Calu3 (cell line): ENCODE results near the gene RASGRP2. TPM values are rescaled to one million over a fixed set of nuclear protein-coding genes. Genes with fewer than 3 reads are reported as not detected.

Experiments
- BruUV-seq: library from RNA; stranded (reverse); fragments of 400-500 nt; replicated peaks from 2 replicates; lab custom pipeline; 2021; lab: Mats Ljungman, UMichigan
- CTCF ChIA-PET: fragments of 300-600 bp; sonication (Branson Sonifier 250); formaldehyde crosslinking; loops from one replicate; lab custom pipeline; 2022; ENCODE audit warnings: antibody characterized with exemption; lab: Charles Lee
- DNase-seq: peaks from one replicate; pipeline ENCODE4 v3.0.0; 2022
- H3K27ac Mint-ChIP-seq: one replicate; pipeline ENCODE4 v1.8.0; 2022; ENCODE audit warnings: mixed read lengths; ENCODE audit not compliant: unreplicated experiment
- H3K27me3 Mint-ChIP-seq: one replicate; pipeline ENCODE4 v1.8.0; 2022; ENCODE audit warnings: mixed read lengths; ENCODE audit not compliant: unreplicated experiment
- H3K36me3 Mint-ChIP-seq: one replicate; pipeline ENCODE4 v1.8.0; 2022; ENCODE audit warnings: mild to moderate bottlenecking, moderate library complexity, mixed read lengths; ENCODE audit not compliant: insufficient read depth, unreplicated experiment
- H3K4me1 Mint-ChIP-seq: one replicate; pipeline ENCODE4 v1.8.0; 2022; ENCODE audit warnings: mild to moderate bottlenecking, low read depth, mixed read lengths; ENCODE audit not compliant: unreplicated experiment
- H3K4me3 Mint-ChIP-seq: one replicate; pipeline ENCODE4 v1.8.0; 2022; ENCODE audit warnings: mild to moderate bottlenecking, low read depth, moderate library complexity, mixed read lengths; ENCODE audit not compliant: unreplicated experiment
- H3K9me3 Mint-ChIP-seq: one replicate; pipeline ENCODE4 v1.8.0; 2022; ENCODE audit warnings: low read depth, mixed read lengths; ENCODE audit not compliant: unreplicated experiment
- CTCF ChIP-seq: fragments of 200-600 bp; IDR thresholded peaks from one replicate; pipeline ENCODE4 v1.8.0; 2022; ENCODE audit warnings: antibody characterized with exemption; ENCODE audit not compliant: unreplicated experiment
- intact Hi-C: fragments of 100-400 bp; cut with micrococcal nuclease; formaldehyde crosslinking; loops from one replicate; pipeline ENCODE4 v1.10.0; 2022; ENCODE audit not compliant: unreplicated experiment
- total RNA-seq: library from RNA; stranded (reverse); gene quantifications from 2 replicates; pipeline ENCODE4 v1.2.3, GENCODE V29; 2022

The RASGRP2 gene
- total RNA-seq, 1 experiment from 2014 or later: not detected

- Mint-ChIP-seq H3K4me1 (peaks cover 40% of the 10 kb centered on the region), H3K4me3 (no peak overlapping the region), H3K36me3 (peaks cover 98% of the 10 kb centered on the region), H3K27me3 (no peaks in the 10 kb centered on the region), H3K9me3 (no peaks in the 10 kb centered on the region), H3K27ac (no peak overlapping the region)
- CTCF ChIA-PET: interaction anchor here (0.7 kb wide), 1 partner anchor 76 kb away, joined by 3 read pairs; no protein-coding TSS in a partner anchor
- intact Hi-C loops: no loop called here
- TF ChIP-seq CTCF: no peak
- BruUV-seq: no TSS peak
- no peak for DNase-seq
Measured at GRCh38 chr11:64772303-64773018, 28.5 kb upstream of the RASGRP2 start.

GRCh38 chr11:64771861-64772260 is 27.9 kb upstream of the RASGRP2 start:
- Mint-ChIP-seq H3K36me3 (peaks cover 98% of the 10 kb centered on the region), H3K27me3 (no peaks in the 10 kb centered on the region), H3K4me1 (peaks cover 39% of the 10 kb centered on the region), H3K9me3 (no peaks in the 10 kb centered on the region), H3K4me3 (no peak overlapping the region), H3K27ac (no peak overlapping the region)
- TF ChIP-seq CTCF: no peak
- CTCF ChIA-PET: interaction anchor here (0.7 kb wide), 1 partner anchor 77 kb away, joined by 3 read pairs; no protein-coding TSS in a partner anchor
- BruUV-seq: no TSS peak
- intact Hi-C loops: no loop called here
- no peak for DNase-seq

GRCh38 chr11:64770120-64770519 is 26.2 kb upstream of the RASGRP2 start:
- BruUV-seq: no TSS peak
- H3K27ac Mint-ChIP-seq: no peak overlapping the region

GRCh38 chr11:64769283-64769682 is 25.3 kb upstream of the RASGRP2 start:
- Mint-ChIP-seq H3K27ac (no peak overlapping the region), H3K9me3 (no peaks in the 10 kb centered on the region), H3K36me3 (peaks cover 98% of the 10 kb centered on the region), H3K4me3 (no peak overlapping the region), H3K4me1 (peaks cover 28% of the 10 kb centered on the region), H3K27me3 (no peaks in the 10 kb centered on the region)
- CTCF ChIA-PET: no interaction called here
- no peak for TF ChIP-seq CTCF
- intact Hi-C loops: no loop called here
- BruUV-seq: no TSS peak
- no peak for DNase-seq

More at GRCh38 chr11:64770120-64770519, 26.2 kb upstream of the RASGRP2 start:
- Mint-ChIP-seq H3K4me3 (no peak overlapping the region), H3K4me1 (peaks cover 26% of the 10 kb centered on the region), H3K9me3 (no peaks in the 10 kb centered on the region), H3K27me3 (no peaks in the 10 kb centered on the region), H3K36me3 (peaks cover 98% of the 10 kb centered on the region)
- TF ChIP-seq CTCF: no peak
- DNase-seq: no peak
- intact Hi-C loops: no loop called here
- CTCF ChIA-PET: no interaction called here
